HEK293 (cell line): ENCODE data around the gene ALDH2.

Experiments
- HOXA7 ChIP-seq: sonication (generic); formaldehyde crosslinking; IDR thresholded peaks from 2 replicates; pipeline ENCODE4 v1.8.1; 2022; ENCODE audit warnings: missing genetic modification reagents, borderline replicate concordance
- ZBTB44 ChIP-seq: fragments of 450-650 bp; IDR thresholded peaks from 2 replicates; pipeline ENCODE4 v1.5.1; 2018; ENCODE audit warnings: missing biosample characterization, mild to moderate bottlenecking, missing genetic modification characterization
- ZBTB49 ChIP-seq: fragments of 450-650 bp; formaldehyde crosslinking; IDR thresholded peaks from 2 replicates; pipeline ENCODE4 v1.5.1; 2016; ENCODE audit warnings: missing biosample characterization, missing genetic modification characterization, low read depth
- ZNF138 ChIP-seq: fragments of 450-650 bp; formaldehyde crosslinking; IDR thresholded peaks from 2 replicates; pipeline ENCODE4 v1.5.1; 2016; ENCODE audit warnings: missing biosample characterization, missing genetic modification characterization, borderline replicate concordance
- TF ChIP-seq, protein P1 (sequence below): fragments of 450-650 bp; formaldehyde crosslinking; IDR thresholded peaks from 2 replicates; pipeline ENCODE4 v1.5.1; 2016; ENCODE audit warnings: missing biosample characterization, missing genetic modification characterization
- TF ChIP-seq, protein P2 (sequence below): fragments of 450-650 bp; formaldehyde crosslinking; IDR thresholded peaks from 2 replicates; pipeline ENCODE4 v1.5.1; 2017; ENCODE audit warnings: missing biosample characterization, missing genetic modification characterization

DNA sequence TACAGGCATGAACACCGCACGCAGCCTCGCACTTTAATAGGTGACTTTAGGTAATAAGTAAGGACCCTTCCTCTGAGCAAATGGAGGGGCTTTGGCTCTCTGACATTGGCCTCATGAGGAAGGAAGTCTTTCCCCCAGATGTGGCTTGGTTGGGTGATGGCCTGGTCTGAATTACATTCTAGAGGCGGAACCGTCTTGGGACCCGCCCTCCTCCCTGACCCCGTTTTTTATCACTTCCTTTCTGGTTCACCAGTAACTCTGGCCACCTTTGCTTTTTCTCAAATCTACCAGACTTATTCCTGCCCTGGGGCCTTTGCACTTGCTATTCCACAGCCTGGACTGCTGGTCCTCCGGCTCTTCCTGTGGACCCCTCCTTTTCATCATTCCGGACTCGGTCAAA is 13.4 kb downstream of the ALDH2 start:
- TF ChIP-seq HOXA7 (CRISPR knock-in tag) (no peak), ZBTB44 (no peak), ZBTB49 (tag by site-specific recombination) (no peak), ZNF138 (tag by site-specific recombination) (no peak)
- TF ChIP-seq, protein P1, sequence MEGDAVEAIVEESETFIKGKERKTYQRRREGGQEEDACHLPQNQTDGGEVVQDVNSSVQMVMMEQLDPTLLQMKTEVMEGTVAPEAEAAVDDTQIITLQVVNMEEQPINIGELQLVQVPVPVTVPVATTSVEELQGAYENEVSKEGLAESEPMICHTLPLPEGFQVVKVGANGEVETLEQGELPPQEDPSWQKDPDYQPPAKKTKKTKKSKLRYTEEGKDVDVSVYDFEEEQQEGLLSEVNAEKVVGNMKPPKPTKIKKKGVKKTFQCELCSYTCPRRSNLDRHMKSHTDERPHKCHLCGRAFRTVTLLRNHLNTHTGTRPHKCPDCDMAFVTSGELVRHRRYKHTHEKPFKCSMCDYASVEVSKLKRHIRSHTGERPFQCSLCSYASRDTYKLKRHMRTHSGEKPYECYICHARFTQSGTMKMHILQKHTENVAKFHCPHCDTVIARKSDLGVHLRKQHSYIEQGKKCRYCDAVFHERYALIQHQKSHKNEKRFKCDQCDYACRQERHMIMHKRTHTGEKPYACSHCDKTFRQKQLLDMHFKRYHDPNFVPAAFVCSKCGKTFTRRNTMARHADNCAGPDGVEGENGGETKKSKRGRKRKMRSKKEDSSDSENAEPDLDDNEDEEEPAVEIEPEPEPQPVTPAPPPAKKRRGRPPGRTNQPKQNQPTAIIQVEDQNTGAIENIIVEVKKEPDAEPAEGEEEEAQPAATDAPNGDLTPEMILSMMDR (tag by site-specific recombination), result no peak
- TF ChIP-seq, protein P2, sequence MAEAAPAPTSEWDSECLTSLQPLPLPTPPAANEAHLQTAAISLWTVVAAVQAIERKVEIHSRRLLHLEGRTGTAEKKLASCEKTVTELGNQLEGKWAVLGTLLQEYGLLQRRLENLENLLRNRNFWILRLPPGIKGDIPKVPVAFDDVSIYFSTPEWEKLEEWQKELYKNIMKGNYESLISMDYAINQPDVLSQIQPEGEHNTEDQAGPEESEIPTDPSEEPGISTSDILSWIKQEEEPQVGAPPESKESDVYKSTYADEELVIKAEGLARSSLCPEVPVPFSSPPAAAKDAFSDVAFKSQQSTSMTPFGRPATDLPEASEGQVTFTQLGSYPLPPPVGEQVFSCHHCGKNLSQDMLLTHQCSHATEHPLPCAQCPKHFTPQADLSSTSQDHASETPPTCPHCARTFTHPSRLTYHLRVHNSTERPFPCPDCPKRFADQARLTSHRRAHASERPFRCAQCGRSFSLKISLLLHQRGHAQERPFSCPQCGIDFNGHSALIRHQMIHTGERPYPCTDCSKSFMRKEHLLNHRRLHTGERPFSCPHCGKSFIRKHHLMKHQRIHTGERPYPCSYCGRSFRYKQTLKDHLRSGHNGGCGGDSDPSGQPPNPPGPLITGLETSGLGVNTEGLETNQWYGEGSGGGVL, result no peak
